Hepatocyte (in vitro differentiated cells): ENCODE results near the gene PDGFA. TPM values are rescaled to one million over a fixed set of nuclear protein-coding genes. Genes with fewer than 3 reads are reported as not detected.

ENCODE experiments used
- DNase-seq: peaks from one replicate; pipeline ENCODE4 v3.0.0-alpha.2; 2016; ENCODE audit warnings: low spot score
- H2AFZ ChIP-seq: fragments of 200-600 bp; sonication (generic); 2 replicates; pipeline ENCODE4 v1.6.0; 2016; ENCODE audit warnings: antibody characterized with exemption, mild to moderate bottlenecking
- H3K27ac ChIP-seq: fragments of 200-600 bp; sonication (generic); 2 replicates; pipeline ENCODE4 v1.5.1; 2016; ENCODE audit warnings: mild to moderate bottlenecking
- H3K27me3 ChIP-seq: fragments of 200-600 bp; sonication (generic); 2 replicates; pipeline ENCODE4 v1.6.1; 2016
- H3K36me3 ChIP-seq: fragments of 200-600 bp; sonication (generic); replicated peaks from 2 replicates; pipeline ENCODE4 v1.5.1; 2016; ENCODE audit warnings: low read depth; ENCODE audit not compliant: insufficient read depth
- H3K4me1 ChIP-seq: fragments of 200-600 bp; sonication (generic); 2 replicates; pipeline ENCODE4 v1.5.1; 2016; ENCODE audit warnings: mild to moderate bottlenecking, moderate library complexity; ENCODE audit not compliant: insufficient read depth
- H3K4me2 ChIP-seq: fragments of 200-600 bp; sonication (generic); 2 replicates; pipeline ENCODE4 v1.6.0; 2016
- H3K4me3 ChIP-seq: fragments of 200-600 bp; sonication (generic); 2 replicates; pipeline ENCODE4 v1.5.1; 2016; ENCODE audit warnings: mild to moderate bottlenecking
- H3K79me2 ChIP-seq: fragments of 200-600 bp; sonication (generic); 2 replicates; pipeline ENCODE4 v1.6.0; 2017; ENCODE audit warnings: mild to moderate bottlenecking
- H3K9me2 ChIP-seq: fragments of 200-600 bp; sonication (generic); replicated peaks from 2 replicates; pipeline ENCODE4 v1.6.0; 2017; ENCODE audit warnings: mild to moderate bottlenecking; ENCODE audit not compliant: insufficient read depth
- H3K9me3 ChIP-seq: fragments of 200-600 bp; sonication (generic); 2 replicates; pipeline ENCODE4 v1.5.1; 2016; ENCODE audit warnings: low read depth, mild to moderate bottlenecking
- H4K20me1 ChIP-seq: fragments of 200-600 bp; sonication (generic); 2 replicates; pipeline ENCODE4 v1.6.0; 2016; ENCODE audit warnings: mild to moderate bottlenecking; ENCODE audit not compliant: insufficient read depth, poor library complexity, severe bottlenecking
- CTCF ChIP-seq: fragments of 200-600 bp; sonication (generic); IDR thresholded peaks from 2 replicates; pipeline ENCODE4 v1.5.1; 2016; ENCODE audit warnings: antibody characterized with exemption, mild to moderate bottlenecking; ENCODE audit not compliant: poor library complexity
- EZH2 ChIP-seq: fragments of 200-600 bp; sonication (generic); IDR thresholded peaks from 2 replicates; pipeline ENCODE4 v1.6.1; 2016; ENCODE audit warnings: antibody characterized with exemption, mild to moderate bottlenecking, borderline replicate concordance
- EZH2phosphoT487 ChIP-seq: fragments of 200-600 bp; sonication (generic); IDR thresholded peaks from one replicate; pipeline ENCODE4 v1.6.1; 2018; ENCODE audit warnings: antibody characterized with exemption, mild to moderate bottlenecking, low read depth, moderate library complexity; ENCODE audit not compliant: unreplicated experiment, severe bottlenecking
- WGBS: methylation state at CpG from one replicate; pipeline ENCODE4 v1.1.6; 2016; ENCODE audit warnings: low lambda C conversion rate; ENCODE audit errors: missing lambda C conversion rate; 5-methylcytosine and 5-hydroxymethylcytosine counted together
- polyA plus RNA-seq: library from polyadenylated mRNA; unstranded; fragments of >200 nt; fragmentation: Nextera tagmentation; extraction: Ambion mirVana; gene quantifications from 2 replicates; pipeline ENCODE4 v1.2.1, GENCODE V29; 2016
- total RNA-seq: library from RNA; depleted of rRNA; stranded (reverse); fragments of >200 nt; gene quantifications from 2 replicates; pipeline ENCODE4 v1.2.3, GENCODE V29; 2014

PDGFA gene
- total and polyA plus RNA-seq, 2 experiments from 2014 or later, result 30.7 to 63.1 TPM

- no peaks in the 10 kb centered on the region for H3K27me3 ChIP-seq
- H3K9me2 ChIP-seq, result no peaks in the 10 kb centered on the region
- no peaks in the 10 kb centered on the region for H3K9me3 ChIP-seq
- no peak overlapping the region for H3K4me2 ChIP-seq
- H3K36me3 ChIP-seq, result no peaks in the 10 kb centered on the region
- no peak overlapping the region for H2AFZ ChIP-seq
- H3K27ac ChIP-seq, result no peak overlapping the region
- no peak for DNase-seq
- 91% methylated on average over 8 of the region's 8 CpGs for WGBS
- H3K4me1 ChIP-seq, result no peaks in the 10 kb centered on the region
- no peaks in the 10 kb centered on the region for H3K79me2 ChIP-seq
- H4K20me1 ChIP-seq, result no peaks in the 10 kb centered on the region
- no peak overlapping the region for H3K4me3 ChIP-seq
- no peak for TF ChIP-seq CTCF
- no peak for TF ChIP-seq EZH2phosphoT487
- TF ChIP-seq EZH2, result no peak
Measured at GRCh38 chr7:492714-493065, 27.0 kb downstream of the PDGFA start.

- H3K9me3 ChIP-seq, result no peaks in the 10 kb centered on the region
- H3K27me3 ChIP-seq, result no peaks in the 10 kb centered on the region
- H3K9me2 ChIP-seq, result no peaks in the 10 kb centered on the region
- H3K4me1 ChIP-seq, result no peaks in the 10 kb centered on the region
- no peak overlapping the region for H3K4me2 ChIP-seq
- H3K4me3 ChIP-seq, result no peak overlapping the region
- H2AFZ ChIP-seq, result no peak overlapping the region
- H3K36me3 ChIP-seq, result no peaks in the 10 kb centered on the region
- no peaks in the 10 kb centered on the region for H4K20me1 ChIP-seq
- DNase-seq, result no peak
- TF ChIP-seq CTCF (no peak), EZH2phosphoT487 (no peak), EZH2 (no peak)
- 86% methylated on average over 15 of the region's 15 CpGs for WGBS
- H3K27ac ChIP-seq, result no peak overlapping the region
- H3K79me2 ChIP-seq, result no peaks in the 10 kb centered on the region
Measured at GRCh38 chr7:491958-492713, 27.5 kb downstream of the PDGFA start.

- no peaks in the 10 kb centered on the region for H3K36me3 ChIP-seq
- 89% methylated on average over 21 of the region's 22 CpGs for WGBS
- H2AFZ ChIP-seq, result no peak overlapping the region
- H3K4me1 ChIP-seq, result no peaks in the 10 kb centered on the region
- no peak overlapping the region for H3K4me2 ChIP-seq
- no peak for DNase-seq
- H3K9me2 ChIP-seq, result no peaks in the 10 kb centered on the region
- H3K4me3 ChIP-seq, result no peak overlapping the region
- H3K27ac ChIP-seq, result no peak overlapping the region
- no peaks in the 10 kb centered on the region for H3K9me3 ChIP-seq
- no peaks in the 10 kb centered on the region for H3K27me3 ChIP-seq
- no peaks in the 10 kb centered on the region for H3K79me2 ChIP-seq
- TF ChIP-seq EZH2phosphoT487, result no peak
- no peak for TF ChIP-seq EZH2
- no peak for TF ChIP-seq CTCF
- H4K20me1 ChIP-seq, result no peaks in the 10 kb centered on the region
Measured at GRCh38 chr7:491292-491957, 28.2 kb downstream of the PDGFA start.
